ENCODE data around the gene CGRRF1.

DNA sequence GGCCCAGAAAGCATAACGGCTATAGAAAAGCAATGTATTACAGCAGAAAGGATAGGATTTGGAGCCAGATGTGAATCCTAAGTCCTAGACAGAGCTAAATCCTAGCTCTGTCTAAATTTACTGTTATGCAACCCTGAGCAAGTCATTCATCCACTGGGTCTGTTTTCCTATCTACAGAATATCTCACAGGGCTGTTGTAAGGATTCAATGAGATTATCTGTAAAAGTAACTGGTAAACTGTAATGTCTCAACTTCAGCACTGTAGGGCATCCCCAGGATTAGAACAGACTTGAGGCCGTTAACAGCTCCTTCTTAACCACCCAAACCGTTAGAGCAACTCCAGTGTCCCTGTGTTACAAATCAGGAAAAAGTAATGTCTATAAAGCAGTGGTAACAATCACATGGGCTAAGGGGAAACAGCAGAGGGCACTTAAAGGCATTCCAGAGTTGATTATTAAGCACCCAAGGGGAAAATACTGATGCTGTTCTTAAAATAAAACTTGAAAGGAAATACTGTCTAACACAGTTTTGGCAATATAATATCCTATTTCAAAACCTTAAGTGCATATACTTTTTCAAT is 31.0 kb upstream of the CGRRF1 start:
- TF ChIP-seq HIVEP1 (CRISPR knock-in tag; IDR thresholded peaks at IDR 0.05): no peak
- TF ChIP-seq ZNF563 (CRISPR knock-in tag; IDR thresholded peaks at IDR 0.05): no peak
- TF ChIP-seq SP1 (IDR thresholded peaks at IDR 0.05): no peak
- TF ChIP-seq SP1 (CRISPR knock-in tag; IDR thresholded peaks at IDR 0.05): no peak

Data from HepG2 (cell line).